GM23338 (cell line): ENCODE measurements around the gene INPP4B.

Experiments used
- CTCF ChIP-seq, 2 experiments: fragments of 200-600 bp in 1 of 2; sonication (generic) in 1 of 2; conservative IDR thresholded peaks; 2 replicates each; pipeline versions ENCODE4 v1.5.1 to v1.6.1; 2016 to 2017; ENCODE audit warnings: antibody characterized with exemption in 2 of 2, low read depth in 2 of 2, mild to moderate bottlenecking in 2 of 2, moderate library complexity in 1 of 2
- EZH2 ChIP-seq: fragments of 200-600 bp; sonication (generic); IDR thresholded peaks from one replicate; pipeline ENCODE4 v1.8.0; 2017; ENCODE audit warnings: antibody characterized with exemption, mild to moderate bottlenecking, low read depth; ENCODE audit not compliant: unreplicated experiment

DNA sequence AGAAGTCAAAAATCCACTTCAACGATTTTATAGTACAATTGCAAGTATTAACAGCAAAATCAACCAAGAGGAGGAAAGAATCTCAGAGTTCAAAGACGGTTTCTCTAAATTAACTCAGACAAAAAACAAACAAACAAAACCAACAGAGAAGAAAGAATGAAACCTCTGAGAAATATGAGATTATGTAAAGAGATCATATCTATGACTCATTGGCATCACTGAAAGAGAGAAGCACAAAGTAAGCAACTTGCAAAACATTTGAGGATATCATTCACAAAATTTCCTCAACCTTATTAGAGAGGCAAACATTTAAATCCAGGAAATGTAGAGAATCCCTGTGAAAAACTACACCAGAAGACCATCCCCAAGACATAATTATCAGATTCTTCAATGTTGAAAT, 370.4 kb downstream of the INPP4B start:
- TF ChIP-seq EZH2 (no peak), CTCF (conservative IDR thresholded peaks at IDR 0.05; ENCODE audit: low read depth in 2 of 2) (no peak)
